Measurements from ENCODE around the gene COL13A1. TPM values are rescaled to one million over a fixed set of nuclear protein-coding genes. Genes with fewer than 3 reads are reported as not detected.

The COL13A1 gene
- total RNA-seq, 6 experiments from 2014 or later = 33.5 to 46.6 (median 38.1) TPM

- H3K9me3 Mint-ChIP-seq = no peaks in the 10 kb centered on the region
- no peaks in the 10 kb centered on the region for H3K4me1 Mint-ChIP-seq (ENCODE audit: low read depth)
- no peak overlapping the region for H3K27ac Mint-ChIP-seq
- peaks cover 19% of the 10 kb centered on the region; the same call in 1 of the 2 replicates for H3K36me3 Mint-ChIP-seq (ENCODE audit: low read depth)
- H3K27me3 Mint-ChIP-seq (ENCODE audit: insufficient read depth) = peaks cover 2% of the 10 kb centered on the region; the same call in 1 of the 2 replicates
- no peak for TF ChIP-seq CTCF (IDR thresholded peaks at IDR 0.05)
- H3K4me3 Mint-ChIP-seq = no peak overlapping the region
- DNase-seq = no peak
These were observed 123.4 kb downstream of the COL13A1 start for GRCh38 chr10:69925111-69925510.

GRCh38 chr10:69928339-69928738 is 126.6 kb downstream of the COL13A1 start:
- no peak for DNase-seq
- peaks cover 2% of the 10 kb centered on the region; the same call in 1 of the 2 replicates for H3K27me3 Mint-ChIP-seq (ENCODE audit: insufficient read depth)
- no peaks in the 10 kb centered on the region for H3K4me1 Mint-ChIP-seq (ENCODE audit: low read depth)
- no peaks in the 10 kb centered on the region for H3K9me3 Mint-ChIP-seq
- no peak overlapping the region for H3K4me3 Mint-ChIP-seq
- no peak for TF ChIP-seq CTCF (IDR thresholded peaks at IDR 0.05)
- H3K27ac Mint-ChIP-seq = no peak overlapping the region
- peaks cover 22% of the 10 kb centered on the region; the same call in 1 of the 2 replicates for H3K36me3 Mint-ChIP-seq (ENCODE audit: low read depth)

GRCh38 chr10:69929575-69929974 is 127.9 kb downstream of the COL13A1 start:
- peaks cover 19% of the 10 kb centered on the region; the same call in 1 of the 2 replicates for H3K36me3 Mint-ChIP-seq (ENCODE audit: low read depth)
- no peak for DNase-seq
- no peak for TF ChIP-seq CTCF (IDR thresholded peaks at IDR 0.05)
- no peak overlapping the region for H3K27ac Mint-ChIP-seq
- no peaks in the 10 kb centered on the region for H3K4me1 Mint-ChIP-seq (ENCODE audit: low read depth)
- peaks cover 2% of the 10 kb centered on the region; the same call in 1 of the 2 replicates for H3K27me3 Mint-ChIP-seq (ENCODE audit: insufficient read depth)
- H3K9me3 Mint-ChIP-seq = no peaks in the 10 kb centered on the region
- H3K4me3 Mint-ChIP-seq = no peak overlapping the region

GRCh38 chr10:69934768-69935167 is 133.1 kb downstream of the COL13A1 start:
- Mint-ChIP-seq H3K27me3 (ENCODE audit: insufficient read depth) (peaks cover 2% of the 10 kb centered on the region; the same call in 1 of the 2 replicates), H3K27ac (no peak overlapping the region)

GRCh38 chr10:69936091-69936490 is 134.4 kb downstream of the COL13A1 start:
- peak; percentile 25; the same call in 1 of the 2 replicates for TF ChIP-seq CTCF (IDR thresholded peaks at IDR 0.05)
- no peak overlapping the region for H3K27ac Mint-ChIP-seq
- no peak overlapping the region for H3K4me3 Mint-ChIP-seq
- peaks cover 18% of the 10 kb centered on the region for H3K36me3 Mint-ChIP-seq (ENCODE audit: low read depth)
- no peaks in the 10 kb centered on the region for H3K9me3 Mint-ChIP-seq
- DNase-seq = no peak
- no peaks in the 10 kb centered on the region for H3K4me1 Mint-ChIP-seq (ENCODE audit: low read depth)
- H3K27me3 Mint-ChIP-seq (ENCODE audit: insufficient read depth) = peaks cover 2% of the 10 kb centered on the region; the same call in 1 of the 2 replicates

More at GRCh38 chr10:69934768-69935167, 133.1 kb downstream of the COL13A1 start:
- no peak for DNase-seq
- H3K4me1 Mint-ChIP-seq (ENCODE audit: low read depth) = no peaks in the 10 kb centered on the region
- H3K4me3 Mint-ChIP-seq = no peak overlapping the region
- peak; percentile 46 for TF ChIP-seq CTCF (IDR thresholded peaks at IDR 0.05)
- peaks cover 17% of the 10 kb centered on the region; the same call in 1 of the 2 replicates for H3K36me3 Mint-ChIP-seq (ENCODE audit: low read depth)
- no peaks in the 10 kb centered on the region for H3K9me3 Mint-ChIP-seq
